WERI-Rb-1 (cell line): ENCODE data around the gene SLC16A11.
A peak's percentile ranks its signal among the peaks of the same experiment; 100 is the strongest.
"Not testable (repeated sequence)": the region's sequence is repeated elsewhere in the genome, so short reads cannot be mapped to it uniquely, and the experiment has no call there.

Experiments
- DNase-seq: peaks from one replicate; pipeline ENCODE4 v3.0.0-alpha.2; 2020
- H3K27ac ChIP-seq: fragments of 250-450 bp; sonication (Bioruptor Pico); 2 replicates; pipeline ENCODE4 v1.5.1; 2020; ENCODE audit warnings: mild to moderate bottlenecking, moderate library complexity
- H3K27me3 ChIP-seq: fragments of 250-450 bp; sonication (Bioruptor Pico); 2 replicates; pipeline ENCODE4 v1.5.1; 2021; ENCODE audit warnings: mild to moderate bottlenecking, low read depth, moderate library complexity; ENCODE audit not compliant: insufficient read depth, severe bottlenecking
- H3K36me3 ChIP-seq: fragments of 250-450 bp; sonication (Bioruptor Pico); 2 replicates; pipeline ENCODE4 v1.5.1; 2020; ENCODE audit warnings: mild to moderate bottlenecking, moderate library complexity
- H3K4me3 ChIP-seq: 2 replicates; pipeline ENCODE4 v1.5.1; 2011; ENCODE audit warnings: low read depth, mild to moderate bottlenecking, control low read depth, low read length
- H3K9me3 ChIP-seq: fragments of 250-450 bp; sonication (Bioruptor Pico); 2 replicates; pipeline ENCODE4 v1.5.1; 2021; ENCODE audit warnings: mild to moderate bottlenecking, moderate library complexity; ENCODE audit not compliant: severe bottlenecking
- CTCF ChIP-seq: IDR thresholded peaks from 2 replicates; pipeline ENCODE4 v1.5.1; 2011; ENCODE audit warnings: low read depth, mild to moderate bottlenecking, control low read depth, inconsistent platforms, low read length

The SLC16A11 gene

DNA sequence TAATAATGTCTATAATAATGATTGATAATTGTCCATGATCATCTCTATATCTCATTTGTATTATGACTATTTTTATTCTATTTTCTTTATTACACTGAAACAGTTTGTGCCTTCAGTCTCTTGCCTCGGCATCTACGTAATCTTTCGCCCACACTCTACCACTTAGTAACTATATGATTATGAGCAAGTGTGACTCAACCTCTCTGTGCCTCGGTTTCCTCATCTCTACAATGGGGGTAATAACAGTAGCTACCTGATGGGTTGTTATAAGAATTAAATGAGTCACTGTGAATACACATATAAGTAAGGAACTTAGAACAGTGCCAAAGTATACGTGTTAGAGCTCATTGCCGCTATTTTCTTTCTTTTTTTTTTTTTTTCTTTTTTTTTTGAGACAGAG lies 3.7 kb upstream of the SLC16A11 start:
- no peaks in the 10 kb centered on the region for H3K36me3 ChIP-seq
- no peak overlapping the region for H3K27ac ChIP-seq
- no peaks in the 10 kb centered on the region for H3K9me3 ChIP-seq
- DNase-seq, result no peak
- H3K4me3 ChIP-seq, result peak overlapping the region; percentile 75; the same call in 1 of the 2 replicates
- TF ChIP-seq CTCF, result no peak
- H3K27me3 ChIP-seq, result no peaks in the 10 kb centered on the region

DNA sequence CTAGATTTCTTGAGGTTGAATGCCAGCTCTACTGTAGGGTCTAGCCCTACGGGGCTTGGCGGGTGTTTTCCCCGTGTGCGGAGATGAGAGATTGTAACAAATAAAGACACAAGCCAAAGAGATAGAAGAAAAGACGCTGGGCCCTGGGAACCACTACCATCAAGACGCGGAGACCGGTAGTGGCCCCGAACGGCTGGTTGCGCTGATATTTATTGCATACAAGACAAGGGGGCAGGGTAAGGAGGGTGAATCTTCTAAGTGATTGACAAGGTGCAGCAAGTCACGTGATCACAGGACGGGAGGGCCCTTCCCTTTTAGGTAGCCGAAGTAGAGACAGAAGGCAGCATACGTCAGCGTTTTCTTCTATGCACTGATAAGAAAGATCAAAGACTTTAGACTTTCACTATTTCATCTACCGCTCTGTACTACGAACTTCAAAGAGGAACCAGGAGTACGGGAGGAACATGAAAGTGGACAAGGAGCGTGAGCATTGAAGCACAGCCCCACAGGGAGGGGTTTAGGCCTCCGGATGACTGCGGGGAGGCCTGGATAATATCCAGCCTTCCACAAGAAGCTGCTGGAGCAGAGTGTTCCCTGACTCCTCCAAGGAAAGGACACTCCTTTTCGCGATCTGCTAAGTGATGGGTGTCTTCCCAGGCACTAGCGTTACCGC lies 3.0 kb upstream of the SLC16A11 start:
- H3K36me3 ChIP-seq, H3K9me3 ChIP-seq, H3K27me3 ChIP-seq: not testable (repeated sequence)
- Histone ChIP-seq H3K27ac (peak overlapping the region; percentile 65), H3K4me3 (peak overlapping the region; percentile 75)
- peak; percentile 78 for DNase-seq

GRCh38 chr17:7046127-7046724 lies 2.3 kb upstream of the SLC16A11 start:
- no peak for TF ChIP-seq CTCF
- Histone ChIP-seq H3K27ac (peak overlapping the region; percentile 44), H3K36me3 (no peaks in the 10 kb centered on the region), H3K27me3 (no peaks in the 10 kb centered on the region), H3K9me3 (no peaks in the 10 kb centered on the region), H3K4me3 (peak overlapping the region; percentile 75)
- DNase-seq, result peak; percentile 54

DNA sequence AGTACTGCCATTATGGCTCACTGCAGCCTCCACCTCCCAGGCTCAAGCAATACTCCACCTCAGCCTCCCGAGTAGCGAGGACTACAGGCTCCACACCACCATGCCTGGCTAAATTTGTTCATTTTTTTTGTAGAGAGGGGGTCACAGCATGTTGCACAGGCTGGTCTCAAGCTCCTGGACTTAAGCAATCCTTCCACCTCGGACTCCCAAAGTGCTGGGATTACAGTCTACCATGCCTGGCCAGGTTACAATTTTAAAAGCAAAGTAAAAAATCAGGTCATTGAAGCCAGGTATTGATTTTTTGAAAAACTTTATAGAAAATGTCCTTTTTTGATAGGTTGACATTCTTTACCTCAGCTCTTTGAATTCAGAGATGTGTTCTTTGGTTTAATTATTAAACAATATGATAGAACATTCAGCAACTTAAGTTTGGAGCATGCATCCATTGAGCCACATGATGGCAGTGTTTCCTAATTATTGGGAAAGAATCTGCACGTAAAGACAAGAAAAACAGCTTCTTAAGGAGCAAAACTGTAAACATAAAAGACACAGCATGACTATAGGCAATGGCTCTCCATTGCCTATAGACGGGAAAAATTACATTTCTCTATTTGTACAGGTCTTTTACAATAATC lies 1.7 kb upstream of the SLC16A11 start:
- peak overlapping the region; percentile 75 for H3K4me3 ChIP-seq
- H3K36me3 ChIP-seq, result no peaks in the 10 kb centered on the region
- H3K27ac ChIP-seq, result no peak overlapping the region
- TF ChIP-seq CTCF, result peak; percentile 46; the same call in 1 of the 2 replicates
- DNase-seq, result no peak
- no peaks in the 10 kb centered on the region for H3K9me3 ChIP-seq
- H3K27me3 ChIP-seq, result no peaks in the 10 kb centered on the region

- no peaks in the 10 kb centered on the region for H3K9me3 ChIP-seq
- no peak for DNase-seq
- H3K27me3 ChIP-seq, result no peaks in the 10 kb centered on the region
- H3K4me3 ChIP-seq, result no peak overlapping the region
- H3K27ac ChIP-seq, result no peak overlapping the region
- H3K36me3 ChIP-seq, result no peaks in the 10 kb centered on the region
- TF ChIP-seq CTCF, result no peak
Observed at GRCh38 chr17:7043182-7043496, 753 bp downstream of the SLC16A11 start.

- no peak for DNase-seq
- Histone ChIP-seq H3K4me3 (no peak overlapping the region), H3K9me3 (no peaks in the 10 kb centered on the region), H3K27me3 (no peaks in the 10 kb centered on the region), H3K36me3 (no peaks in the 10 kb centered on the region), H3K27ac (no peak overlapping the region)
- no peak for TF ChIP-seq CTCF
Observed at GRCh38 chr17:7042501-7043181, 1.3 kb downstream of the SLC16A11 start.
